HG02588 (cell line): ENCODE results near the gene KRT36.

Experiments
- ATAC-seq: cut with Tn5 transposase; IDR thresholded peaks from one replicate; pipeline ENCODE4 v1.9.1; 2021; ENCODE audit warnings: mild to moderate bottlenecking, moderate library complexity; ENCODE audit not compliant: unreplicated experiment

The KRT36 gene

DNA sequence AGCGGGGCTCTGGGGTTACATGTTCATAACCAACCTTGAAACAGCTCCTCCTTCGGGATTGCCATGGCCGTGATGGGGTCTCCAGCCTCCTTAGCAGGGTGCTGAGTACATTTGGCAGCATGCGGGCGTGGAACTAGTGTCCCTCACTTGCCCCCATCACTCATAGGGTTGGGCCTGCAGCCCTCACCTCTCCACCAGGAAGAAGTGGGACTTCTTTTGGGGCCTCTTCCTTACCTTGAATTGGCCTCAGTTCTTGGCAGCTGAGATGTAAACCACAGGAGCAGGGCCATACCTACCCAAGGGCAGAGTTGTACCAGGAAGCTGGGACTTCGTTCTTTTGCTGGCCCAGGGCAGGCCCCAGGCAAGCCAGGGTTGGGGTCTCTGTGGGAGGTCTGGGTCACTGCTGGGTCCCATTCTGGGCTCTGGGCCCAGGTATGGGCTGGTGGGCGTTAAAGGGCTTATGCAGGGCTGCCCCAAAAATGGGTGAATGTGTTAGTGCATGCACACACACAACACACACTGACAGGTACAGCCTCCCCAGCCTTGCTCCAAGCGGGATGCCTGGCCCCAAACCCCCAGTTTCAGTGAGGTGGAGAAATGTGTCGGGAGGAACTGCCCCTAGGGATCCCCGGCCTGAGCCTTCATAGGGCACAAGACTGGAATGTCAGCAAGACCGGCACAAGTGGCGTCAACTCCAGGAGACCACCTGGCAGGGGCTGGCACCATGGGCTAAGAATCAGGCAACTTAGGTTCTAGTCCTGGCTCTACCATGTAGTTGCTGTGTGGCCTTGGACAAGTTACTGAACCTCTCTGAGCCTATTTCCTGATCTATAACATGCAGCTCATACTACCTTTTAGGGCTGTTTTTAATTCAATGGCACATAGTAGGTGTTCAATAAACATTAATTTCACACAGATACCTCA is 32.9 kb upstream of the KRT36 start:
- ATAC-seq, result no peak

- ATAC-seq, result no peak
Measured at GRCh38 chr17:41521574-41522261, 32.0 kb upstream of the KRT36 start.

- no peak for ATAC-seq
Measured at GRCh38 chr17:41520821-41521521, 31.3 kb upstream of the KRT36 start.

GRCh38 chr17:41519501-41520224 is 30.0 kb upstream of the KRT36 start:
- no peak for ATAC-seq

- ATAC-seq, result no peak
Measured at GRCh38 chr17:41518789-41519449, 29.2 kb upstream of the KRT36 start, which contains the start of gene KRT15. Gene KRT15, minus strand, starts transcription at chr17:41518890. Its CDS starts 63 bp downstream, at chr17:41518827.

DNA sequence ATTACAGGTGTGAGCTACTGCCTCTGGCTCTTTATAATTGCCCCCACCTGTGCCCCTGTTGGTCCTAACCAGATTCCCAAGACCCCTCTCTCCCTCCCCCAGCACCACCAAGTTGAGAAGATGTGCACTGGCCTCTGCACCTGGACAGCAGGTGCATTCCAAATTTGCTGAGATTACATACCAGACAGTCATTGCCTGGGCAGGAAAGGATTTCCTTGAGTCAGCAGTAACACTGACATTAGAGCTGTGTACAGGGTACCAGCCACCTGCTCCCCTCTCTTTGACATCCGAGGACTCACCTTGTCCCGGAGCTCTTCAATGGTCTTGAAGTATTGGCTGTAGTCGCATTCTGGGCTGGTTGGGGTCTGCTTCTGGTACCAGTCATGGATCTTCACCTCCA is 28.3 kb upstream of the KRT36 start:
- no peak for ATAC-seq

GRCh38 chr17:41516830-41517283 is 27.1 kb upstream of the KRT36 start:
- ATAC-seq, result no peak

- ATAC-seq, result no peak
Measured at GRCh38 chr17:41516147-41516829, 26.6 kb upstream of the KRT36 start.

DNA sequence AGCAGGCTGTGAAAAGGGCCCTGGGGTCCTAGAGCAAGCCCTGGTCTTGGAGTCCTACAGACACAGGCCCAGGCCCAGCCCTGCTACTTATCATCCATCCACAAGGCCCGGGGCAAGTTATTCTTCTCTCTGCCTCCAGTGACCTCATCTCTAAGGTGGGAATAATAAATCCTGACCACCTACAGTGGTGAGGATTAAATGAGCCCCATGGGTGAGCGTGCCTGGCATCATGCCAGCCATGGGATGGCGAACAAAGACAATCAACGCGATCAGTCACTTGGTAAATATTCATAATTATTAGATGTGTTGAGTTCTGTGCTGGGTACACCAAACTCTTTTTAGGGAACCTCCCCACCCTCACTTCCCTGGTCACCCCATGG is 23.4 kb upstream of the KRT36 start:
- ATAC-seq, result no peak

- ATAC-seq, result no peak
Measured at GRCh38 chr17:41512546-41513167, 22.9 kb upstream of the KRT36 start.

DNA sequence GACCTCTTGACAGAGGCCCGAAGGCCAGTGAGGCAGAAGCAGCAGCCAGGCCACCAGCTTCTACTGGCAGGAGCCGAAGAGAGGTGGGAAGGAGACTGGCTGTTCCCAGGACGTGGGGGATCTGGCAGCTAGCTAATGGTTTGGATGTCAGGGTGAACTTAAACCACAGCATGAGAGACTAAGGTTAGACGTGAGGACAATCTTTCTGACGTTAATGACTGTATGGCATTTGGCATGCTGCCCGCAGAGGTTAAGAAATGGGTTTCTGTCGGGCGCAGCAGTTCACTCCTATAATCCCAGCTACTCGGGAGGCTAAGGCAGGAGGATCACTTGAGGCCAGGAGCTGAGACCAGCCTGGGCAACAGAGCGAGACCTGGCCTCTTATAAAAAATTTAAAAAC is 22.0 kb upstream of the KRT36 start:
- no peak for ATAC-seq

GRCh38 chr17:41511116-41511515 is 21.4 kb upstream of the KRT36 start:
- no peak for ATAC-seq

GRCh38 chr17:41510251-41511065 is 20.7 kb upstream of the KRT36 start:
- ATAC-seq, result no peak

DNA sequence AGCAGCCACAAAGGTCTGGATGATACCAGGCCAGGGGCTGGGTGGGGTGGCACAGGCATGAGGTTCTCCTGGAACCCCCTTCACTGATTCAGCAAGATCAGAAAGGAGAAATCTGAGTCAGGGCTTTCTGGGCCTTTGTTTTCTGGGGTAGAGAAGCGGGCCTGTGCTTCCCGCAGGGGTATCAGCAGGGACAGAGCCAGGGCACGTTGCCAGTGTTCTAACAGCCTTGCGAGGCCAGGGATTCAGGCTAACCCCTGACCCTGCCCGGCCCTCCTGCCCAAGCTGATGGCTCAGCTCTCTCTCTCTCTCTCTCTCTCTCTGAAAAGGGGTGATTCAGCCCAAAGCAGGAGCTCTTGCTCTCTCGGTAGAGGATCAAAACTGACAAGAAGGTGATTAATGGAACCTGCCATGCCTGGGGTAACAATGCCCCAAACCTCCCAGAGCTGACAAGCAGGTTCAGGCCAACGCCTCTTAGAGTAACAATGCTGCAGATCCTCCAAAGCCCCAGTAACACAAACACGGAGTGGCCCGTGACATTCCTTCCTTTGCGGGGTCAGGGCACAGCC is 17.7 kb upstream of the KRT36 start:
- no peak for ATAC-seq

- no peak for ATAC-seq
Measured at GRCh38 chr17:41505809-41506767, 16.4 kb upstream of the KRT36 start.

GRCh38 chr17:41505007-41505808 is 15.5 kb upstream of the KRT36 start, which contains the start of gene KRT13:
Gene KRT13, minus strand, starts transcription at chr17:41505612. Its CDS starts 62 bp downstream, at chr17:41505550.
- no peak for ATAC-seq
